ENCODE measurements around the gene GCSH. TPM values are rescaled to one million over a fixed set of nuclear protein-coding genes. Genes with fewer than 3 reads are reported as not detected.
A peak's percentile ranks its signal among the peaks of the same experiment; 100 is the strongest.

Gene GCSH
- total and polyA plus RNA-seq, 8 donors = 4.9 to 36.4 (median 24.2) TPM

- H3K27ac ChIP-seq = peak overlapping the region in 1 of 5 donors; percentile 14
- peaks cover 0 to 4% (median 0%) of the 10 kb centered on the region in 4 donors for H3K4me1 ChIP-seq
- DNase-seq = peak in 1 of 2 donors; percentile 52
- H3K27me3 ChIP-seq = no peaks in the 10 kb centered on the region
- no peaks in the 10 kb centered on the region for H3K9me3 ChIP-seq
- no peak for TF ChIP-seq CTCF (IDR thresholded peaks at IDR 0.05)
- no peak for TF ChIP-seq POLR2A (IDR thresholded peaks at IDR 0.05)
- TF ChIP-seq EP300 (IDR thresholded peaks at IDR 0.05) = no peak
- TF ChIP-seq POLR2AphosphoS5 (IDR thresholded peaks at IDR 0.05) = no peak
- H3K4me3 ChIP-seq = no peak overlapping the region
- intact Hi-C loops (cut with DNase I; ENCODE audit: low total_unique reads) = no loop called here
- H3K36me3 ChIP-seq = no peaks in the 10 kb centered on the region
- 53 to 61% (median 60%) methylated on average over 12 of the region's 12 CpGs for whole genome bisulfite sequencing, 5 donors
Observed at GRCh38 chr16:81136390-81137335, 40.5 kb upstream of the GCSH start.

DNA sequence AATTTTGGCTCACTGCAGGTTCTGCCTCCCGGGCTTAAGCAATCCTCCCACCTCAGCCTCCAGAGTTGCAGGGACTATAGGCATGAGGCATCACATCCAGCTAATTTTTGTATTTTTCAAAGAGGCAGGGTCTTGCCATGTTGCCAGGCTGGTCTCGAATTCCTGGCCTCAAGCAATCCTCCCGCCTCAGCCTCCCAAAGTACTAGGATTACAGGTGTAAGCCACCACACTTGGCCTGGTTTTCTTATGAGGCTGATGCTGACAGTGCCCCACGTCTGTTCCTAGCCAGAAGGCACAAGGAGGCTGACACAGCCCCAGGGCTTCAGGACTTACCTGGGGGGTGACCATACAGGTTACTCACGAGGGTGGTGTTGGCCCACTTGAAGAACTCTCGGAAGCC lies 33.9 kb upstream of the GCSH start:
- DNase-seq = no peak
- Histone ChIP-seq H3K4me3 (no peak overlapping the region), H3K27ac (no peak overlapping the region), H3K4me1 (no peaks in the 10 kb centered on the region), H3K36me3 (no peaks in the 10 kb centered on the region), H3K9me3 (no peaks in the 10 kb centered on the region), H3K27me3 (no peaks in the 10 kb centered on the region)
- WGBS, 5 donors = 83 to 94% (median 87%) methylated on average over 6 of the region's 6 CpGs
- intact Hi-C loops (cut with DNase I; ENCODE audit: low total_unique reads) = no loop called here
- no peak for TF ChIP-seq EP300 (IDR thresholded peaks at IDR 0.05)
- TF ChIP-seq CTCF (IDR thresholded peaks at IDR 0.05) = no peak

- Histone ChIP-seq H3K27me3 (no peaks in the 10 kb centered on the region), H3K9me3 (no peaks in the 10 kb centered on the region), H3K27ac (no peak overlapping the region), H3K4me3 (no peak overlapping the region), H3K36me3 (no peaks in the 10 kb centered on the region), H3K4me1 (no peaks in the 10 kb centered on the region)
- intact Hi-C loops (cut with DNase I; ENCODE audit: low total_unique reads) = no loop called here
- 83 to 89% (median 88%) methylated on average over 16 of the region's 16 CpGs for WGBS, 5 donors
- no peak for DNase-seq
- no peak for TF ChIP-seq POLR2AphosphoS5 (IDR thresholded peaks at IDR 0.05)
- TF ChIP-seq POLR2A (IDR thresholded peaks at IDR 0.05) = no peak
- no peak for TF ChIP-seq EP300 (IDR thresholded peaks at IDR 0.05)
- TF ChIP-seq CTCF (IDR thresholded peaks at IDR 0.05) = no peak
Observed at GRCh38 chr16:81128726-81129524, 32.7 kb upstream of the GCSH start.

GRCh38 chr16:81127051-81127450 lies 30.9 kb upstream of the GCSH start:
- DNase-seq = no peak
- intact Hi-C loops (cut with DNase I; ENCODE audit: low total_unique reads) = no loop called here
- Histone ChIP-seq H3K4me1 (no peaks in the 10 kb centered on the region), H3K27me3 (no peaks in the 10 kb centered on the region), H3K36me3 (no peaks in the 10 kb centered on the region), H3K27ac (no peak overlapping the region), H3K4me3 (no peak overlapping the region), H3K9me3 (no peaks in the 10 kb centered on the region)
- no peak for TF ChIP-seq CTCF (IDR thresholded peaks at IDR 0.05)
- no peak for TF ChIP-seq POLR2A (IDR thresholded peaks at IDR 0.05)
- TF ChIP-seq POLR2AphosphoS5 (IDR thresholded peaks at IDR 0.05) = no peak
- no peak for TF ChIP-seq EP300 (IDR thresholded peaks at IDR 0.05)
- 54 to 79% (median 71%) methylated on average over 5 of the region's 5 CpGs for WGBS, 5 donors

Data from stomach (tissue), 9 donors.